HEK293 (cell line): ENCODE results near the gene CSDE1.

ENCODE experiments used
- ATF2 ChIP-seq: fragments of 450-650 bp; formaldehyde crosslinking; IDR thresholded peaks from 2 replicates; pipeline ENCODE4 v1.5.1; 2016; ENCODE audit warnings: missing biosample characterization, missing genetic modification characterization, low read depth
- CTCF ChIP-seq: fragments of 450-650 bp; formaldehyde crosslinking; IDR thresholded peaks from 2 replicates; pipeline ENCODE4 v1.5.1; 2016; ENCODE audit warnings: missing biosample characterization, missing genetic modification characterization
- FEZF1 ChIP-seq: fragments of 450-650 bp; formaldehyde crosslinking; IDR thresholded peaks from 2 replicates; pipeline ENCODE4 v1.5.1; 2016; ENCODE audit warnings: missing biosample characterization, missing genetic modification characterization
- GLI4 ChIP-seq: fragments of 450-650 bp; formaldehyde crosslinking; IDR thresholded peaks from 2 replicates; pipeline ENCODE4 v1.5.1; 2016; ENCODE audit warnings: missing biosample characterization, missing genetic modification characterization
- MZF1 ChIP-seq: fragments of 450-650 bp; formaldehyde crosslinking; IDR thresholded peaks from 2 replicates; pipeline ENCODE4 v1.5.1; 2017; ENCODE audit warnings: missing biosample characterization, missing genetic modification characterization, borderline replicate concordance
- TRIM28 ChIP-seq: IDR thresholded peaks from 2 replicates; pipeline ENCODE4 v1.6.1; 2011; ENCODE audit warnings: low read length, control low read depth, borderline replicate concordance
- YY1 ChIP-seq: fragments of 450-650 bp; formaldehyde crosslinking; IDR thresholded peaks from 2 replicates; pipeline ENCODE4 v1.5.1; 2018; ENCODE audit warnings: missing biosample characterization, missing genetic modification characterization
- ZBTB1 ChIP-seq: fragments of 450-650 bp; formaldehyde crosslinking; IDR thresholded peaks from 2 replicates; pipeline ENCODE4 v1.5.1; 2016; ENCODE audit warnings: missing biosample characterization, missing genetic modification characterization
- ZFHX2 ChIP-seq: fragments of 450-650 bp; formaldehyde crosslinking; conservative IDR thresholded peaks from 2 replicates; pipeline ENCODE4 v1.5.1; 2016; ENCODE audit warnings: missing biosample characterization, missing genetic modification characterization
- ZNF24 ChIP-seq: fragments of 450-650 bp; formaldehyde crosslinking; IDR thresholded peaks from 2 replicates; pipeline ENCODE4 v1.5.1; 2016; ENCODE audit warnings: missing biosample characterization, missing genetic modification characterization
- ZNF335 ChIP-seq: fragments of 450-650 bp; formaldehyde crosslinking; conservative IDR thresholded peaks from 2 replicates; pipeline ENCODE4 v1.5.1; 2016; ENCODE audit warnings: missing biosample characterization, missing genetic modification characterization
- ZNF354C ChIP-seq: fragments of 450-650 bp; formaldehyde crosslinking; IDR thresholded peaks from 2 replicates; pipeline ENCODE4 v1.5.1; 2016; ENCODE audit warnings: missing biosample characterization, missing genetic modification characterization, low read depth, borderline replicate concordance
- TF ChIP-seq, protein P1 (sequence below): fragments of 450-650 bp; formaldehyde crosslinking; IDR thresholded peaks from 2 replicates; pipeline ENCODE4 v1.5.1; 2017; ENCODE audit warnings: missing biosample characterization, missing genetic modification characterization
- TF ChIP-seq, protein P2 (sequence below): fragments of 450-650 bp; formaldehyde crosslinking; IDR thresholded peaks from 2 replicates; pipeline ENCODE4 v1.5.1; 2017; ENCODE audit warnings: missing biosample characterization, missing genetic modification characterization

GRCh38 chr1:114685851-114686250 lies 71.9 kb downstream of the CSDE1 start:
- TF ChIP-seq TRIM28, result no peak
- TF ChIP-seq YY1 (tag by site-specific recombination), result no peak
- TF ChIP-seq CTCF (tag by site-specific recombination), result no peak
- no peak for TF ChIP-seq ZNF354C (tag by site-specific recombination)
- no peak for TF ChIP-seq ATF2 (tag by site-specific recombination)
- TF ChIP-seq ZBTB1 (tag by site-specific recombination), result no peak
- TF ChIP-seq, protein P1, sequence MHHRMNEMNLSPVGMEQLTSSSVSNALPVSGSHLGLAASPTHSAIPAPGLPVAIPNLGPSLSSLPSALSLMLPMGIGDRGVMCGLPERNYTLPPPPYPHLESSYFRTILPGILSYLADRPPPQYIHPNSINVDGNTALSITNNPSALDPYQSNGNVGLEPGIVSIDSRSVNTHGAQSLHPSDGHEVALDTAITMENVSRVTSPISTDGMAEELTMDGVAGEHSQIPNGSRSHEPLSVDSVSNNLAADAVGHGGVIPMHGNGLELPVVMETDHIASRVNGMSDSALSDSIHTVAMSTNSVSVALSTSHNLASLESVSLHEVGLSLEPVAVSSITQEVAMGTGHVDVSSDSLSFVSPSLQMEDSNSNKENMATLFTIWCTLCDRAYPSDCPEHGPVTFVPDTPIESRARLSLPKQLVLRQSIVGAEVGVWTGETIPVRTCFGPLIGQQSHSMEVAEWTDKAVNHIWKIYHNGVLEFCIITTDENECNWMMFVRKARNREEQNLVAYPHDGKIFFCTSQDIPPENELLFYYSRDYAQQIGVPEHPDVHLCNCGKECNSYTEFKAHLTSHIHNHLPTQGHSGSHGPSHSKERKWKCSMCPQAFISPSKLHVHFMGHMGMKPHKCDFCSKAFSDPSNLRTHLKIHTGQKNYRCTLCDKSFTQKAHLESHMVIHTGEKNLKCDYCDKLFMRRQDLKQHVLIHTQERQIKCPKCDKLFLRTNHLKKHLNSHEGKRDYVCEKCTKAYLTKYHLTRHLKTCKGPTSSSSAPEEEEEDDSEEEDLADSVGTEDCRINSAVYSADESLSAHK, result no peak
- no peak for TF ChIP-seq ZNF24
- TF ChIP-seq ZNF335, result no peak
- no peak for TF ChIP-seq FEZF1 (tag by site-specific recombination)
- no peak for TF ChIP-seq ZFHX2 (tag by site-specific recombination)
- TF ChIP-seq MZF1 (tag by site-specific recombination), result no peak
- TF ChIP-seq GLI4 (tag by site-specific recombination), result no peak
- TF ChIP-seq, protein P2, sequence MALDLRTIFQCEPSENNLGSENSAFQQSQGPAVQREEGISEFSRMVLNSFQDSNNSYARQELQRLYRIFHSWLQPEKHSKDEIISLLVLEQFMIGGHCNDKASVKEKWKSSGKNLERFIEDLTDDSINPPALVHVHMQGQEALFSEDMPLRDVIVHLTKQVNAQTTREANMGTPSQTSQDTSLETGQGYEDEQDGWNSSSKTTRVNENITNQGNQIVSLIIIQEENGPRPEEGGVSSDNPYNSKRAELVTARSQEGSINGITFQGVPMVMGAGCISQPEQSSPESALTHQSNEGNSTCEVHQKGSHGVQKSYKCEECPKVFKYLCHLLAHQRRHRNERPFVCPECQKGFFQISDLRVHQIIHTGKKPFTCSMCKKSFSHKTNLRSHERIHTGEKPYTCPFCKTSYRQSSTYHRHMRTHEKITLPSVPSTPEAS (tag by site-specific recombination), result no peak
